ENCODE data around the gene SMOC2.

- TF ChIP-seq POLR2A (IDR thresholded peaks at IDR 0.05) = no peak
- TF ChIP-seq CTCF (IDR thresholded peaks at IDR 0.05) = no peak
These were observed 149.4 kb downstream of the SMOC2 start for GRCh38 chr6:168590406-168590805.
